ENCODE measurements around the gene ZNF629. TPM values are rescaled to one million over a fixed set of nuclear protein-coding genes. Genes with fewer than 3 reads are reported as not detected.

ZNF629 gene
- total RNA-seq, 1 donor from 2014 or later, result 11.4 TPM

Small RNA genes lying within 50 kb of the gene (small RNA-seq; reads per million reads assigned to genes)
- not detected for gene RF00017

Other genes starting within 250 kb of the ZNF629 start
- 6.1 TPM for gene ZNF764, start 228.8 kb downstream of the ZNF629 start, total RNA-seq
- gene ZNF688, start 215.5 kb downstream of the ZNF629 start, total RNA-seq, result 7.3 TPM
- gene ZNF785, start 201.5 kb downstream of the ZNF629 start, total RNA-seq, result 18.3 TPM
- gene ZNF689, start 176.8 kb downstream of the ZNF629 start, total RNA-seq, result 9.0 TPM
- 7.3 TPM for gene PRR14, start 136.2 kb downstream of the ZNF629 start, total RNA-seq
- 8.2 TPM for gene FBRS, start 128.8 kb downstream of the ZNF629 start, total RNA-seq
- gene SRCAP, start 88.0 kb downstream of the ZNF629 start, total RNA-seq, result 14.3 TPM
- 8.6 TPM for gene PHKG2, start 38.8 kb downstream of the ZNF629 start, total RNA-seq
- gene CFAP119, start 25.1 kb downstream of the ZNF629 start, total RNA-seq, result 3.3 TPM
- 90.1 TPM for gene RNF40, start 24.9 kb downstream of the ZNF629 start, total RNA-seq
- 41.6 TPM for gene BCL7C, start 106.9 kb upstream of the ZNF629 start, total RNA-seq
- gene CTF1, start 109.4 kb upstream of the ZNF629 start, total RNA-seq, result 0.41 TPM
- 66.4 TPM for gene FBXL19, start 136.4 kb upstream of the ZNF629 start, total RNA-seq
- 4.1 TPM for gene ORAI3, start 161.9 kb upstream of the ZNF629 start, total RNA-seq
- gene SETD1A, start 170.5 kb upstream of the ZNF629 start, total RNA-seq, result 1.6 TPM
- 2.0 TPM for gene HSD3B7, start 198.0 kb upstream of the ZNF629 start, total RNA-seq
- 11.4 TPM for gene STX1B, start 223.4 kb upstream of the ZNF629 start, total RNA-seq
- 13.9 TPM for gene STX4, start 246.4 kb upstream of the ZNF629 start, total RNA-seq